HG03280 (cell line): ENCODE measurements around the gene MIA.
"Not testable (repeated sequence)": the region's sequence is repeated elsewhere in the genome, so short reads cannot be mapped to it uniquely, and the experiment has no call there.

ENCODE experiments used
- ATAC-seq: cut with Tn5 transposase; IDR thresholded peaks from one replicate; pipeline ENCODE4 v1.9.1; 2021; ENCODE audit warnings: mild to moderate bottlenecking, moderate library complexity; ENCODE audit not compliant: unreplicated experiment

MIA gene

GRCh38 chr19:40818480-40819399, 43.4 kb downstream of the MIA start:
- ATAC-seq = not testable (repeated sequence)

DNA sequence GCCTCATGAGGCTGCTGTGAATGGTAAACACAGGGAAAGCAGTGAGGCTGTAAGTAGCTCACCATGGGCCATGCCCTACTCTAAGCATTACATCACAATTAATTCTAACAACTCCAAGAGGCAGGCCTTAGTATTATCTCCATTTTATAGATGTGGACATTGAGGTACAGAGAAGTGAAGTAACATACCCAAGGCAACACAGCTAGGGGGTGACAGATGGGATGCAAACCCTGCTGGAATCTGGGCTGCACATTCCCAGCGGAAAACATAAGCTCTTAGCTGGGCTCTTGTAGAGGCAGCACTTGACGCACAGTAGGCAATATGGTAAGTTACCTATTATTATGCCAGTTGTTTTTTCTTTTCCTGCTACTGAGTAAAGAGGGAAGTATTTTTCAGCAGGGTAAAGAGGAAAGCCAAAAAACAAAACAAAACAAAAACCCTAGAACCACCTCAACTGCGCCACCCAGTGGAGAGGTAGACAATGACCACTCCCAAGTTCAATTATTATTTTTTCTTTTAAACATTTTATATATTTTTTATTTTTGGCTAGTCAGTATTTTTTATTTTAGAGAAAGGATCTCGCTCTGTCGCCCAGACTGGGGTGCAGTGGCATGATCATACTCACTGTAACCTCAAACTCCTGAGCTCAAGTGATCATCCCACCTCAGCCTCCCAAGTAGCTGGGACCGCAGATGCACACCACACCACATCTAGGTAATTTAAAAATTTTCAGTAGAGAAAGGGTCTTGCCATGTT, 44.3 kb downstream of the MIA start:
- not testable (repeated sequence) for ATAC-seq

- no peak for ATAC-seq
These were observed 46.8 kb downstream of the MIA start for GRCh38 chr19:40822161-40822560.

DNA sequence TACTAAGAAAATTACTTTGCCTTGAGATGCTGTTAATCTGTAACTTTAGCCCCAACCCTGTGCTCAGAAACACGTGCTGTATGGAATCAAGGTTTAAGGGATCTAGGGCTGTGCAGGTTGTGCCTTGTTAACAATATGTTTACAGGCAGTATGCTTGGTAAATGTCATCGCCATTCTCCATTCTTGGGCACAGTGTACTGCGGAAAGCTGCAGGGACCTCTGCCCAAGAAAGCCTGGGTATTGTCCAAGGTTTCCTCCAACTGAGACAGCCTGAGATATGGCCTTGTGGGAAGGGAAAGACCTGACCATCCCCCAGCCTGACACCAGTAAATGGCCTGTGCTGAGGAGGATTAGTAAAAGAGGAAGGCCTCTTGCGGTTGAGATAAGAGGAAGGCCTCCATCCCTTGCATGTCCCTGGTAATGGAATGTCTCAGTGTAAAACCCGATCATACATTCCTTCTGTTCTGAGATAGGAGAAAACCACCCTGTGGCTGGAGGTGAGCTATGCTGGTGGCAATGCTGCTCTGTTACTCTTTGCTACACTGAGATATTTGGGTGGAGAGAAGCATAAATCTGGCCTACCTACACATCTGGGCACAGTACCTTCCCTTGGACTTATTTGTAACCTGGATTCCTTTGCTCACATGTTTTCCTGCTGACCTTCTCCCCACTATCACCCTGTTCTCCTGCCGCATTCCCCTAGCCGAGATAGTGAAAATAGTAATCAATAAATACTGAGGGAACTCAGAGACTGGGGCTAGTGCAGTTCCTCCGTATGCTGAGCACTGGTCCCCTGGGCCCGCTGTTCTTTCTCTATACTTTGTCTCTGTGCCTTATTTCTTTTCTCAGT, 47.6 kb downstream of the MIA start:
- not testable (repeated sequence) for ATAC-seq

DNA sequence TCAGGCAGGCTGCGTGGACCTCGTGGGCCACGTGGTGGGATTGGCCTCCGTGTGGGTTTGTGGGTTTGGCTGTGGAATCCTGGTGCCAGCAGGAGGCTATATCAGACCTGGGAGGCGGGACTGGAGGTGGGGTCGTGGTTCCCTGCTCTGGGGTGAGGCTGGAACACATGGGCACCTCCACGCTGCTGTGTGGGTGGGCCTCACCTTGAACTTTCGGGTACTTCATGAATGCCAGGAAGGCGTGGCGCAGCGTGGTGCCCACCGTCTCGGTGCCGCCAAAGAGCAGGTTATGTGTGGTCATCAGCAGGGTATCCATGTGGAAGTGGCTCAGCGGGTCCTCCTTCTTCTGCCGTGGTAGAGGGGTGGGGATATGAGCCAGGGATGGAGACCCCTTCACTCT, 49.6 kb downstream of the MIA start:
- ATAC-seq = not testable (repeated sequence)

DNA sequence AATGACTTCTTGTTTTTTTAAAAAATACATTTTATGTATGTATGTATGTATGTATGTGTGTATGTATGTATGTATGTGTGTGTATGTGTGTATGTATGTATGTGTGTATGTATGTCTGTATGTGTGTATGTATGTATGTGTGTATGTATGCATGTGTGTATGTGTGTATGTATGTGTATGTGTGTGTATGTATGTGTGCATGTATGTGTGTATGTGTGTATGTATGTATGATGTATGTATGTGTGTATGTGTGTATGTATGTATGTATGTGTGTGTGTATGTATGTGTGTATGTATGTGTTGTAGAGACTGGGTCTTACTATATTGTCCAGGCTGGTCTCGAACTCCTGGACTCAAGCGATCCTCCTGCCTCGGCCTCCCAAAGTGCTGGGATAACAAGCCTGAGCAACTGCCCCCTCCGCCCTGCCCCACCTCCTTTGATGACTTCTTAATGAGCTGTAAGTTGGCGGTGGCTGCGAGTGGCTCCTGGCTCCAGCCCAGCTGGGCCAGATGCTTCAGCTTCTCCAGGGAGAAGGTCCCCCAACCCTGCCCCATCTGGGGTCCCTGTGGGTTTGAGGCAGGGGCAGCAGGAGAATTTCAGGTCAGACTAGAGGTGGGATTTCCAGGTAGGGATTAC, 50.3 kb downstream of the MIA start:
- not testable (repeated sequence) for ATAC-seq

GRCh38 chr19:40826312-40826698, 51.0 kb downstream of the MIA start:
- not testable (repeated sequence) for ATAC-seq

DNA sequence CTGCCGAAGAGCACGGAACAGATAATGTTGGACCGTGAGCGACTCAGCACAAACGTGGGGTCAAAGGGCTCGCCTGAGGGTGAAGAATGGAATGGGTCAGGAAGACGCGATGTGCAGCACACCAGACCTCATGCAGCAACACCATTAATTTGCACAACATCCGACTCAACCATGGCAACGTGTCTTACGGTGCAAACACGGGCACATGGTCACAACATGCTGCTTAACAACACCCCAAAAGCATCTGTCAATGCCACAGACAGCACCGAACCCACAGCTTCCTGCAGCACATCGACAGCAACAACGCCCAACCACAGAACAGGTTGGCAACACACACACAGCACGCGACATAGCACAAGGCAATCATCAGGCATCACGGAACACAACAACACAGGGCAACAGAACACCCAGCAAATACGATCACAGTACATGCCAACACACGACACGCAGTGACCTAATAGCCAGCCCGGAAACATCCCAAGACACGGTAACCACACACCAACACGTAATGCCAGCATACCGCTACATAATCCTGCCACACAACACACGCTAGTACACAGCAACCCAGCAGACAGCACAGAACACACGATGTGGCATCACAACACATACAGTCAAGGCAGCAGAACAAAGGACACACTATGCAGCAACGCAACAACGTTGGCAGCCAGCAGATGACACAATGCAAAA, 51.5 kb downstream of the MIA start:
- not testable (repeated sequence) for ATAC-seq
